KMS-11 (cell line): ENCODE data around the gene ZBTB43.

ENCODE experiments used
- H2AFZ ChIP-seq: fragments of 200-600 bp; sonication (generic); 2 replicates; pipeline ENCODE4 v1.6.1; 2016; ENCODE audit warnings: antibody characterized with exemption, mixed run types, low read depth
- H3K27ac ChIP-seq: fragments of 200-600 bp; sonication (generic); 2 replicates; pipeline ENCODE4 v1.6.1; 2016; ENCODE audit warnings: mild to moderate bottlenecking, mixed run types
- H3K27me3 ChIP-seq: fragments of 200-600 bp; sonication (generic); 2 replicates; pipeline ENCODE4 v1.6.1; 2017; ENCODE audit warnings: mild to moderate bottlenecking, low read depth, mixed run types, moderate library complexity; ENCODE audit not compliant: insufficient read depth
- H3K36me3 ChIP-seq: fragments of 200-600 bp; sonication (generic); 2 replicates; pipeline ENCODE4 v1.6.1; 2017; ENCODE audit warnings: mild to moderate bottlenecking, mixed run types; ENCODE audit not compliant: insufficient read depth
- H3K4me1 ChIP-seq: fragments of 200-600 bp; sonication (generic); 2 replicates; pipeline ENCODE4 v1.6.1; 2016; ENCODE audit warnings: mild to moderate bottlenecking, low read depth, mixed run types; ENCODE audit not compliant: poor library complexity, severe bottlenecking
- H3K4me2 ChIP-seq: fragments of 200-600 bp; sonication (generic); 2 replicates; pipeline ENCODE4 v1.7.0; 2016; ENCODE audit warnings: mild to moderate bottlenecking, mixed run types
- H3K4me3 ChIP-seq: fragments of 200-600 bp; sonication (generic); IDR thresholded peaks from 2 replicates; pipeline ENCODE4 v1.6.1; 2017; ENCODE audit warnings: low read depth, low read length, mixed read lengths; ENCODE audit not compliant: insufficient read depth
- H3K79me2 ChIP-seq: fragments of 200-600 bp; sonication (generic); 2 replicates; pipeline ENCODE4 v1.6.1; 2016; ENCODE audit warnings: low read depth, mixed run types; ENCODE audit not compliant: insufficient read depth
- H3K9ac ChIP-seq: fragments of 200-600 bp; sonication (generic); 2 replicates; pipeline ENCODE4 v1.6.1; 2016; ENCODE audit warnings: mild to moderate bottlenecking, mixed run types
- H4K20me1 ChIP-seq: fragments of 200-600 bp; sonication (generic); 2 replicates; pipeline ENCODE4 v1.6.1; 2016; ENCODE audit warnings: mild to moderate bottlenecking, mixed run types; ENCODE audit not compliant: insufficient read depth
- TF ChIP-seq, protein P1 (sequence below): fragments of 200-600 bp; sonication (generic); conservative IDR thresholded peaks from 2 replicates; pipeline ENCODE4 v1.6.1; 2017; ENCODE audit warnings: low read depth, mild to moderate bottlenecking, antibody characterized with exemption, low read length, moderate library complexity, mixed read lengths

Gene ZBTB43

DNA sequence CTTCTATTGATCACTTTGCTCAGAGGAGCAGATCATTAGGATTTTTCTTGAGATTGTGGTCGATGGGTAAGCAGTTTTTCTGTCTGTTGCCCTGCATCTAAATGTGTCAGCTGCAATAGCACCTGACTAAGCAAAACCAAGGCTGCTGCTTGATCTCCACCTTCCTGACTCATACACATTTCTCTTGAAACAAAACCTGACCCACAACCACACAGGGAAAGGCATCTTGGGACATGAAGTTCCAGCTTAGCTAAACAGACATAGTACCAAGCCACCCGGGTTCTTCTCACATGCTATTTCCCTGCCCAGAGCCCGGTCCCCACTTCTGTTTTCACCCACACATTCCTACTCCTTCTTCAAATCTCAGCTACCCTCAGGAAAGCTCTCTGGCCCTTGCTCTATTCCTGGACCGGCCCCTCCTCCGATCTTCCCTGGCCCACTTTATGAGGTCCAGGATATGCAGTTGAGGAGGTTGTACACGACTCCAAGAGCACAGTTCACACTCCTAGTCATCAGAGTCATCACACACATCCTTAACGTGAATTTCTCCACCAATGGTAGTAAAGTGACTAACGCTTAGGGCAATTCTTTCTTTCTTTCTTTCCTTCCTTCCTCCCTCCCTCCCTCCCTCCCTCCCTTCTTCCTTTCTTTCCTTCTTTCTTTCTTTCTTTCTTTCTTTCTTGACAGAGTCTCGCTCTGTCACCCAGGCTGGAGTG is 16.0 kb upstream of the ZBTB43 start:
- Histone ChIP-seq H3K4me3 (no peak overlapping the region), H2AFZ (peak overlapping the region; percentile 87), H3K9ac (no peak overlapping the region), H3K27ac (peak overlapping the region; percentile 44), H3K4me1 (peaks cover 16% of the 10 kb centered on the region), H3K4me2 (peak overlapping the region; percentile 46), H3K27me3 (no peaks in the 10 kb centered on the region), H3K79me2 (no peaks in the 10 kb centered on the region), H4K20me1 (no peaks in the 10 kb centered on the region), H3K36me3 (no peaks in the 10 kb centered on the region)
- TF ChIP-seq, protein P1, sequence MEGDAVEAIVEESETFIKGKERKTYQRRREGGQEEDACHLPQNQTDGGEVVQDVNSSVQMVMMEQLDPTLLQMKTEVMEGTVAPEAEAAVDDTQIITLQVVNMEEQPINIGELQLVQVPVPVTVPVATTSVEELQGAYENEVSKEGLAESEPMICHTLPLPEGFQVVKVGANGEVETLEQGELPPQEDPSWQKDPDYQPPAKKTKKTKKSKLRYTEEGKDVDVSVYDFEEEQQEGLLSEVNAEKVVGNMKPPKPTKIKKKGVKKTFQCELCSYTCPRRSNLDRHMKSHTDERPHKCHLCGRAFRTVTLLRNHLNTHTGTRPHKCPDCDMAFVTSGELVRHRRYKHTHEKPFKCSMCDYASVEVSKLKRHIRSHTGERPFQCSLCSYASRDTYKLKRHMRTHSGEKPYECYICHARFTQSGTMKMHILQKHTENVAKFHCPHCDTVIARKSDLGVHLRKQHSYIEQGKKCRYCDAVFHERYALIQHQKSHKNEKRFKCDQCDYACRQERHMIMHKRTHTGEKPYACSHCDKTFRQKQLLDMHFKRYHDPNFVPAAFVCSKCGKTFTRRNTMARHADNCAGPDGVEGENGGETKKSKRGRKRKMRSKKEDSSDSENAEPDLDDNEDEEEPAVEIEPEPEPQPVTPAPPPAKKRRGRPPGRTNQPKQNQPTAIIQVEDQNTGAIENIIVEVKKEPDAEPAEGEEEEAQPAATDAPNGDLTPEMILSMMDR, result no peak

DNA sequence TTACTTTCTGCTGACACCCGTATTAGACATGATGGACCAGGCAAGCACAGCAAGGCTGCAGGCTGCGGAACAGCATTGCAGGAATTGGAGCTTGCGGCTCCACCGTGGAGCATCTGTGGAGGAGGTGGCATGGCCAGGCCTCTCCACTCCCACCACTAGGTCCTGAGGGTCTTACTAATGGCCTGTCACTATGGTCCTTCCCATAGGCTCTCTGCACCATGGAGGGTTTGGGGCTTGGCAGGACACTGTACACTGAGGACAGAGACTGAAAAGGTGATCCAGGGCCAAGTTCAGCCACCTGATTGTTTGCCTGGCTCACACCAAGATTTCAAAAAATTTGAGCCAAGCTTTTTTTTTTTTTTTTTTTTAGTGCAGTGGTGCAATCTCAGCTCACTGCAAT is 14.3 kb upstream of the ZBTB43 start:
- Histone ChIP-seq H3K4me2 (no peak overlapping the region), H3K4me3 (no peak overlapping the region), H3K4me1 (peaks cover 16% of the 10 kb centered on the region), H2AFZ (no peak overlapping the region), H3K79me2 (no peaks in the 10 kb centered on the region), H4K20me1 (no peaks in the 10 kb centered on the region), H3K36me3 (no peaks in the 10 kb centered on the region), H3K9ac (no peak overlapping the region), H3K27me3 (no peaks in the 10 kb centered on the region), H3K27ac (no peak overlapping the region)
- TF ChIP-seq, protein P1, result no peak

DNA sequence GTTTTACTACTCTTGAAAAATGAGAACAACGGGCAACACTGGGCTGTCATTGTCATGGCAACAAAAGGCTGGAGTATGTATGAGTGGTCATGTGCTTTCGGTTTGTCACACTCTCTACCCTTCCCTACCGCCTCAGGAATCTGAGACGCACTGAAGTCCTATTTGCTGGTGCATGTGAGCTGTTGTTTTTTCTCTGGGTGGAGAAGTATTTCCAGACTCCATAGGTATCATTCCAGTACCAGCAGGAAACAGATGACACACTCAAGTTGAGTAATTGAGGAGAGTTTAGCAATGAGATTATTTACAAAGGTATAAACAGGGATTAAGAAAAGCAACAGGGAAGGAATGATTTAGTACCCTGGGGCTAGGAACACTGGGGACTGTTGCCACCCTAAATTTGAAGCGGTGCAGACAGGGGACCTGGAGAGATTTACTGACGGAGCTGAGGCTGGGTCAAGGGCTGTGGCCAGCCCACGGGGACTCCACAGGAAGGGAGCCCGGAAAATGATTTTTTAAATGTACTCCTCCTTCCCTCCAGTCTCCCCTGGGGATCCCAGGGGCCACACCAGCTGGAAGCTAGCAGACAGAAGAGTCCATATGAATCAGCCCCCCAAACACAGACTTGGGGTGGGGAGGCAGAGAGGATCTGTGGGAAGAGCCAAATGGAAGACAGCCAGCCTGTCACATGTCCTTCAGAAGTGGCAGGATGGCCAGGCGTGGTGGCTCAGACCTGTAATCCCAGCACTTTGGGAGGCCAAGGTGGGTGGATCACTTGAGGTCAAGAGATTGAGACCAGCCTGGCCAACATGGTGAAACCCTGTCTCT is 13.2 kb upstream of the ZBTB43 start:
- H3K4me3 ChIP-seq, result no peak overlapping the region
- no peak overlapping the region for H3K4me2 ChIP-seq
- H3K79me2 ChIP-seq, result no peaks in the 10 kb centered on the region
- no peak overlapping the region for H3K9ac ChIP-seq
- peaks cover 16% of the 10 kb centered on the region for H3K4me1 ChIP-seq
- no peak overlapping the region for H3K27ac ChIP-seq
- no peak overlapping the region for H2AFZ ChIP-seq
- H4K20me1 ChIP-seq, result no peaks in the 10 kb centered on the region
- no peaks in the 10 kb centered on the region for H3K27me3 ChIP-seq
- TF ChIP-seq, protein P1, result no peak
- H3K36me3 ChIP-seq, result no peaks in the 10 kb centered on the region

DNA sequence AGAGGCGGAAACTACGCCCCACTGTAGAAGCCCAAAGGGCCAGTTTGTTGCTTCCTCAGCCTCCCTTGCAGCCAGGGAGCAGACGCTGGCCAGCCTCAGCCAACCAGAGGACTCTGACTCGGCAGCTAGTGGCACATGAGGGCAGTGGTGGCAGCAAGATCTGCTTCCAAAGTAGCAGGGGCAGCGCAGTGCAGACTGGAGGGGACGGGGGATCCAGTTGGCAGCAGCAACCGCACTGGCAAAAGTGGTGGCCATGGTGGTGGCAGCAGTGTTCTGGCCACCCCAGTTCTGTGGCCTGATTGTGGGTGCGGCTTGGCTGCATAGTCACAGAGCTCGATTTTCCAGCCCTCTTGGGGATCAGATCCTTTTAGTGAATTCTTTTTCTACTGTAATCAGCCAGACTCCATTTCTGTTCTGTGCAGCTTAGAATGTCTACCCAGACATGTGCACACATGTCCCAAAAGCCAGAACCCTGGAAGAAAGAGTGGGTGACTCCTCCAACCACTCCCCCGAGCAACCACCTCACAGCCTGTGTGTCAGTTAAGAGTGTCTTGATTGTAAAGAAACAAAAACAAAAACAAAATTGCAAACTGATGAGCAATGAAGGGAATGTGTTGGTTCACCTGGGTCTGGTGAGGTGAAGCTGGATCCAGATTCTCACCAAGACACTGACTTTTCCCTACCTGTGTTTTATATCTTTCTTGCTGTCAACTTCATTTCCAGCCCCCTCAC is 11.0 kb upstream of the ZBTB43 start:
- H4K20me1 ChIP-seq, result no peaks in the 10 kb centered on the region
- TF ChIP-seq, protein P1, result no peak
- H3K27me3 ChIP-seq, result no peaks in the 10 kb centered on the region
- H3K4me3 ChIP-seq, result no peak overlapping the region
- H3K79me2 ChIP-seq, result no peaks in the 10 kb centered on the region
- H3K9ac ChIP-seq, result no peak overlapping the region
- H3K4me1 ChIP-seq, result peaks cover 2% of the 10 kb centered on the region
- no peaks in the 10 kb centered on the region for H3K36me3 ChIP-seq
- no peak overlapping the region for H3K27ac ChIP-seq
- H3K4me2 ChIP-seq, result no peak overlapping the region
- no peak overlapping the region for H2AFZ ChIP-seq
